Measurements from ENCODE around the gene TNS3.

- TF ChIP-seq CTCF (IDR thresholded peaks at IDR 0.05) (no peak), POLR2AphosphoS5 (IDR thresholded peaks at IDR 0.05; ENCODE audit: low read depth, low read length) (no peak; the same call in 1 of the 2 replicates), RFX5 (IDR thresholded peaks at IDR 0.05; ENCODE audit: low read length) (no peak), USF2 (IDR thresholded peaks at IDR 0.05; ENCODE audit: borderline replicate concordance, low read depth, low read length) (no peak), NFIC (IDR thresholded peaks at IDR 0.05; ENCODE audit: borderline replicate concordance) (no peak), SMC3 (IDR thresholded peaks at IDR 0.05; ENCODE audit: low read depth, low read length) (no peak), GABPA (IDR thresholded peaks at IDR 0.05; ENCODE audit: low read depth) (no peak), EP300 (IDR thresholded peaks at IDR 0.05; ENCODE audit: borderline replicate concordance in 1 of 2, low read depth in 1 of 2, low read length in 1 of 2) (no peak), TCF12 (IDR thresholded peaks at IDR 0.05) (no peak), JUND (IDR thresholded peaks at IDR 0.05) (no peak), MAX (IDR thresholded peaks at IDR 0.05; ENCODE audit: low read depth) (no peak), EZH2phosphoT487 (IDR thresholded peaks at IDR 0.05; ENCODE audit: borderline replicate concordance, low read depth) (no peak), RAD21 (IDR thresholded peaks at IDR 0.05; ENCODE audit: low read length) (no peak), TEAD4 (IDR thresholded peaks at IDR 0.05; ENCODE audit: borderline replicate concordance, insufficient read depth) (no peak)
These were observed 43.9 kb downstream of the TNS3 start for GRCh38 chr7:47537716-47538675.

All from SK-N-SH (cell line).